Measurements from ENCODE around the gene GATA6.
A peak's percentile ranks its signal among the peaks of the same experiment; 100 is the strongest.
"Not testable (repeated sequence)": the region's sequence is repeated elsewhere in the genome, so short reads cannot be mapped to it uniquely, and the experiment has no call there.

Gene GATA6

GRCh38 chr18:22183698-22184170 is 14.3 kb downstream of the GATA6 start:
- H3K27me3 ChIP-seq (ENCODE audit: control insufficient read depth, insufficient read depth, low read length) = peaks cover 35% of the 10 kb centered on the region
- no peak overlapping the region for H3K4me3 ChIP-seq (ENCODE audit: low read depth, low read length)
- no peak overlapping the region for H3K9ac ChIP-seq (ENCODE audit: low read depth, low read length)
- H3K36me3 ChIP-seq (ENCODE audit: control insufficient read depth, insufficient read depth, low read length) = no peaks in the 10 kb centered on the region
- H3K27ac ChIP-seq (ENCODE audit: low read depth, low read length) = no peak overlapping the region
- no peaks in the 10 kb centered on the region for H3K4me1 ChIP-seq (ENCODE audit: control insufficient read depth, insufficient read depth, low read length)
- H3K9me3 ChIP-seq (ENCODE audit: control insufficient read depth, insufficient read depth, low read length) = no peaks in the 10 kb centered on the region

- not testable (repeated sequence) for H3K4me3 ChIP-seq (ENCODE audit: low read depth, low read length); H3K27ac ChIP-seq (ENCODE audit: low read depth, low read length); H3K4me1 ChIP-seq (ENCODE audit: control insufficient read depth, insufficient read depth, low read length); H3K9me3 ChIP-seq (ENCODE audit: control insufficient read depth, insufficient read depth, low read length); H3K36me3 ChIP-seq (ENCODE audit: control insufficient read depth, insufficient read depth, low read length); H3K9ac ChIP-seq (ENCODE audit: low read depth, low read length)
- peaks cover 26% of the 10 kb centered on the region for H3K27me3 ChIP-seq (ENCODE audit: control insufficient read depth, insufficient read depth, low read length)
Observed at GRCh38 chr18:22184573-22184972, 15.2 kb downstream of the GATA6 start.

- Histone ChIP-seq H3K4me1 (ENCODE audit: control insufficient read depth, insufficient read depth, low read length) (no peaks in the 10 kb centered on the region), H3K36me3 (ENCODE audit: control insufficient read depth, insufficient read depth, low read length) (no peaks in the 10 kb centered on the region), H3K9ac (ENCODE audit: low read depth, low read length) (no peak overlapping the region), H3K27me3 (ENCODE audit: control insufficient read depth, insufficient read depth, low read length) (peaks cover 19% of the 10 kb centered on the region), H3K9me3 (ENCODE audit: control insufficient read depth, insufficient read depth, low read length) (no peaks in the 10 kb centered on the region), H3K4me3 (ENCODE audit: low read depth, low read length) (no peak overlapping the region), H3K27ac (ENCODE audit: low read depth, low read length) (no peak overlapping the region)
Observed at GRCh38 chr18:22185273-22185672, 15.9 kb downstream of the GATA6 start.

GRCh38 chr18:22185771-22186386 is 16.5 kb downstream of the GATA6 start:
- no peaks in the 10 kb centered on the region for H3K36me3 ChIP-seq (ENCODE audit: control insufficient read depth, insufficient read depth, low read length)

GRCh38 chr18:22186484-22186971 is 17.1 kb downstream of the GATA6 start:
- no peaks in the 10 kb centered on the region for H3K9me3 ChIP-seq (ENCODE audit: control insufficient read depth, insufficient read depth, low read length)
- H3K4me1 ChIP-seq (ENCODE audit: control insufficient read depth, insufficient read depth, low read length) = no peaks in the 10 kb centered on the region
- peaks cover 7% of the 10 kb centered on the region for H3K27me3 ChIP-seq (ENCODE audit: control insufficient read depth, insufficient read depth, low read length)
- H3K9ac ChIP-seq (ENCODE audit: low read depth, low read length) = no peak overlapping the region
- no peak overlapping the region for H3K4me3 ChIP-seq (ENCODE audit: low read depth, low read length)
- H3K36me3 ChIP-seq (ENCODE audit: control insufficient read depth, insufficient read depth, low read length) = no peaks in the 10 kb centered on the region
- H3K27ac ChIP-seq (ENCODE audit: low read depth, low read length) = no peak overlapping the region

More at GRCh38 chr18:22185771-22186386, 16.5 kb downstream of the GATA6 start:
- no peaks in the 10 kb centered on the region for H3K9me3 ChIP-seq (ENCODE audit: control insufficient read depth, insufficient read depth, low read length)
- peaks cover 13% of the 10 kb centered on the region for H3K27me3 ChIP-seq (ENCODE audit: control insufficient read depth, insufficient read depth, low read length)
- no peaks in the 10 kb centered on the region for H3K4me1 ChIP-seq (ENCODE audit: control insufficient read depth, insufficient read depth, low read length)
- no peak overlapping the region for H3K27ac ChIP-seq (ENCODE audit: low read depth, low read length)
- H3K9ac ChIP-seq (ENCODE audit: low read depth, low read length) = no peak overlapping the region
- H3K4me3 ChIP-seq (ENCODE audit: low read depth, low read length) = no peak overlapping the region

- Histone ChIP-seq H3K4me1 (ENCODE audit: control insufficient read depth, insufficient read depth, low read length) (no peaks in the 10 kb centered on the region), H3K9ac (ENCODE audit: low read depth, low read length) (no peak overlapping the region), H3K4me3 (ENCODE audit: low read depth, low read length) (no peak overlapping the region), H3K27me3 (ENCODE audit: control insufficient read depth, insufficient read depth, low read length) (0 out of 2 replicates have a peak, but pooled peaks cover 5% of the 10 kb centered on the region), H3K9me3 (ENCODE audit: control insufficient read depth, insufficient read depth, low read length) (no peaks in the 10 kb centered on the region), H3K27ac (ENCODE audit: low read depth, low read length) (no peak overlapping the region), H3K36me3 (ENCODE audit: control insufficient read depth, insufficient read depth, low read length) (no peaks in the 10 kb centered on the region)
Observed at GRCh38 chr18:22188559-22189267, 19.3 kb downstream of the GATA6 start.

- Histone ChIP-seq H3K27ac (ENCODE audit: low read depth, low read length) (no peak overlapping the region), H3K9me3 (ENCODE audit: control insufficient read depth, insufficient read depth, low read length) (no peaks in the 10 kb centered on the region), H3K9ac (ENCODE audit: low read depth, low read length) (no peak overlapping the region), H3K4me1 (ENCODE audit: control insufficient read depth, insufficient read depth, low read length) (no peaks in the 10 kb centered on the region), H3K4me3 (ENCODE audit: low read depth, low read length) (no peak overlapping the region), H3K36me3 (ENCODE audit: control insufficient read depth, insufficient read depth, low read length) (no peaks in the 10 kb centered on the region), H3K27me3 (ENCODE audit: control insufficient read depth, insufficient read depth, low read length) (0 out of 2 replicates have a peak, but pooled peaks cover 5% of the 10 kb centered on the region)
Observed at GRCh38 chr18:22189449-22190166, 20.2 kb downstream of the GATA6 start.

GRCh38 chr18:22191346-22191695 is 21.9 kb downstream of the GATA6 start:
- Histone ChIP-seq H3K36me3 (ENCODE audit: control insufficient read depth, insufficient read depth, low read length) (no peaks in the 10 kb centered on the region), H3K4me3 (ENCODE audit: low read depth, low read length) (no peak overlapping the region), H3K9ac (ENCODE audit: low read depth, low read length) (no peak overlapping the region), H3K27me3 (ENCODE audit: control insufficient read depth, insufficient read depth, low read length) (0 out of 2 replicates have a peak, but pooled peaks cover 1% of the 10 kb centered on the region), H3K4me1 (ENCODE audit: control insufficient read depth, insufficient read depth, low read length) (no peaks in the 10 kb centered on the region), H3K9me3 (ENCODE audit: control insufficient read depth, insufficient read depth, low read length) (no peaks in the 10 kb centered on the region), H3K27ac (ENCODE audit: low read depth, low read length) (no peak overlapping the region)

GRCh38 chr18:22191923-22192322 is 22.5 kb downstream of the GATA6 start:
- H3K9ac ChIP-seq (ENCODE audit: low read depth, low read length) = no peak overlapping the region
- peak overlapping the region; percentile 12 for H3K27ac ChIP-seq (ENCODE audit: low read depth, low read length)
- no peaks in the 10 kb centered on the region for H3K4me1 ChIP-seq (ENCODE audit: control insufficient read depth, insufficient read depth, low read length)
- no peaks in the 10 kb centered on the region for H3K9me3 ChIP-seq (ENCODE audit: control insufficient read depth, insufficient read depth, low read length)
- no peak overlapping the region for H3K4me3 ChIP-seq (ENCODE audit: low read depth, low read length)
- no peaks in the 10 kb centered on the region for H3K36me3 ChIP-seq (ENCODE audit: control insufficient read depth, insufficient read depth, low read length)
- no peaks in the 10 kb centered on the region for H3K27me3 ChIP-seq (ENCODE audit: control insufficient read depth, insufficient read depth, low read length)

- Histone ChIP-seq H3K27ac (ENCODE audit: low read depth, low read length) (peak overlapping the region; percentile 21), H3K4me3 (ENCODE audit: low read depth, low read length) (no peak overlapping the region), H3K36me3 (ENCODE audit: control insufficient read depth, insufficient read depth, low read length) (no peaks in the 10 kb centered on the region), H3K27me3 (ENCODE audit: control insufficient read depth, insufficient read depth, low read length) (peaks cover 3% of the 10 kb centered on the region; the same call in 1 of the 2 replicates), H3K4me1 (ENCODE audit: control insufficient read depth, insufficient read depth, low read length) (peaks cover 8% of the 10 kb centered on the region; the same call in 1 of the 2 replicates), H3K9me3 (ENCODE audit: control insufficient read depth, insufficient read depth, low read length) (no peaks in the 10 kb centered on the region), H3K9ac (ENCODE audit: low read depth, low read length) (no peak overlapping the region)
Observed at GRCh38 chr18:22193466-22193865, 24.1 kb downstream of the GATA6 start.
